OCI-LY3 (cell line): ENCODE data around the gene ARRDC1.

Source experiments
- H2AFZ ChIP-seq: fragments of 200-600, 300-600 bp; shearing (Covaris generic); 2 replicates; pipeline ENCODE4 v1.6.0; 2014; ENCODE audit warnings: antibody characterized with exemption, low read depth, low read length
- H3K27ac ChIP-seq: fragments of 200-600, 300-600 bp; sonication (generic); 2 replicates; pipeline ENCODE4 v1.5.1; 2014; ENCODE audit warnings: mild to moderate bottlenecking, low read length, moderate library complexity, mixed read lengths
- H3K27me3 ChIP-seq: fragments of 200-600, 300-600 bp; sonication (generic); 2 replicates; pipeline ENCODE4 v1.6.1; 2014; ENCODE audit warnings: low read depth, low read length, mixed read lengths
- H3K36me3 ChIP-seq: fragments of 200-600, 300-600 bp; sonication (generic); replicated peaks from 2 replicates; pipeline ENCODE3; 2014; ENCODE audit warnings: low read depth, low read length, mixed read lengths
- H3K4me1 ChIP-seq: fragments of 300-600, 200-600 bp; sonication (generic); 2 replicates; pipeline ENCODE4 v1.6.1; 2014; ENCODE audit warnings: low read length, mixed read lengths
- H3K4me2 ChIP-seq: fragments of 200-600, 300-600 bp; sonication (generic); 2 replicates; pipeline ENCODE4 v1.6.1; 2014; ENCODE audit warnings: low read length, mixed read lengths
- H3K4me3 ChIP-seq: fragments of 300-600, 200-600 bp; sonication (generic); 2 replicates; pipeline ENCODE4 v1.5.1; 2014; ENCODE audit warnings: antibody characterized with exemption, mild to moderate bottlenecking, low read length, moderate library complexity
- H3K79me2 ChIP-seq: fragments of 300-600, 200-600 bp; shearing (Covaris generic); 2 replicates; pipeline ENCODE4 v1.6.1; 2014; ENCODE audit warnings: mild to moderate bottlenecking, low read length, mixed read lengths
- H3K9ac ChIP-seq: fragments of 300-600, 200-600 bp; shearing (Covaris generic); 2 replicates; pipeline ENCODE4 v1.6.0; 2014; ENCODE audit warnings: mild to moderate bottlenecking, low read length, moderate library complexity
- H3K9me3 ChIP-seq: fragments of 200-600, 300-600 bp; shearing (Covaris generic); 2 replicates; pipeline ENCODE4 v1.6.1; 2014; ENCODE audit warnings: low read length, mixed read lengths; ENCODE audit not compliant: insufficient read depth
- H4K20me1 ChIP-seq: fragments of 200-600, 300-600 bp; sonication (generic); 2 replicates; pipeline ENCODE4 v1.6.1; 2016; ENCODE audit warnings: low read length, mixed read lengths; ENCODE audit not compliant: insufficient read depth
- EZH2phosphoT487 ChIP-seq: fragments of 200-600 bp; shearing (Covaris generic); IDR thresholded peaks from 2 replicates; pipeline ENCODE4 v1.6.1; 2018; ENCODE audit warnings: antibody characterized with exemption, mixed run types, low read depth
- TF ChIP-seq, protein P1 (sequence below): fragments of 200-600, 300-600 bp; sonication (generic); IDR thresholded peaks from 2 replicates; pipeline ENCODE4 v1.5.1; 2014; ENCODE audit warnings: antibody characterized with exemption, low read length, low read depth

Gene ARRDC1

DNA sequence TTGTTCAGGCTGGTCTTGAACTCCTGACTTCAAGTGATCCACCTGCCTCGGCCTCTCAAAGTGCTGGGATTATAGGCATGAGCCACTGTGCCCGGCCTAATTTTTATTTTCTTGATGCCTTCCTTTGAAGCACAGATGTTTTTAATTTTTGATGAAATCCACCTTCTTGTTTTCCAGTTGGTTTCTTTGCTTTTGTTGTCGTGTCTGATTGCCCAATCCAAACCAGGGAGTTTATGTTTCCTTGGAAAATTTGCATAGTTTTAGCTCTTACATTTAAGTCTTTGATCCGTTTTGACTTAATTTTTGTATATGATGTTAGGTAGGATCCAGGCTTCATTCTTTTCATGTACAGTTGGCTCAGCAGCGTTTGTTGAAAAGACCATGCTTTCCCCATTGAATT lies 28.5 kb downstream of the ARRDC1 start:
- H3K27me3 ChIP-seq, result no peaks in the 10 kb centered on the region
- H4K20me1 ChIP-seq, result peaks cover 47% of the 10 kb centered on the region
- TF ChIP-seq, protein P1, sequence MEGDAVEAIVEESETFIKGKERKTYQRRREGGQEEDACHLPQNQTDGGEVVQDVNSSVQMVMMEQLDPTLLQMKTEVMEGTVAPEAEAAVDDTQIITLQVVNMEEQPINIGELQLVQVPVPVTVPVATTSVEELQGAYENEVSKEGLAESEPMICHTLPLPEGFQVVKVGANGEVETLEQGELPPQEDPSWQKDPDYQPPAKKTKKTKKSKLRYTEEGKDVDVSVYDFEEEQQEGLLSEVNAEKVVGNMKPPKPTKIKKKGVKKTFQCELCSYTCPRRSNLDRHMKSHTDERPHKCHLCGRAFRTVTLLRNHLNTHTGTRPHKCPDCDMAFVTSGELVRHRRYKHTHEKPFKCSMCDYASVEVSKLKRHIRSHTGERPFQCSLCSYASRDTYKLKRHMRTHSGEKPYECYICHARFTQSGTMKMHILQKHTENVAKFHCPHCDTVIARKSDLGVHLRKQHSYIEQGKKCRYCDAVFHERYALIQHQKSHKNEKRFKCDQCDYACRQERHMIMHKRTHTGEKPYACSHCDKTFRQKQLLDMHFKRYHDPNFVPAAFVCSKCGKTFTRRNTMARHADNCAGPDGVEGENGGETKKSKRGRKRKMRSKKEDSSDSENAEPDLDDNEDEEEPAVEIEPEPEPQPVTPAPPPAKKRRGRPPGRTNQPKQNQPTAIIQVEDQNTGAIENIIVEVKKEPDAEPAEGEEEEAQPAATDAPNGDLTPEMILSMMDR, result no peak
- no peak for TF ChIP-seq EZH2phosphoT487
- no peaks in the 10 kb centered on the region for H3K9me3 ChIP-seq
- H3K36me3 ChIP-seq, result peaks cover 4% of the 10 kb centered on the region
- no peak overlapping the region for H3K9ac ChIP-seq
- H3K4me3 ChIP-seq, result no peak overlapping the region
- no peak overlapping the region for H2AFZ ChIP-seq
- no peak overlapping the region for H3K27ac ChIP-seq
- peaks cover 97% of the 10 kb centered on the region for H3K79me2 ChIP-seq
- no peak overlapping the region for H3K4me2 ChIP-seq
- H3K4me1 ChIP-seq, result peaks cover 6% of the 10 kb centered on the region

DNA sequence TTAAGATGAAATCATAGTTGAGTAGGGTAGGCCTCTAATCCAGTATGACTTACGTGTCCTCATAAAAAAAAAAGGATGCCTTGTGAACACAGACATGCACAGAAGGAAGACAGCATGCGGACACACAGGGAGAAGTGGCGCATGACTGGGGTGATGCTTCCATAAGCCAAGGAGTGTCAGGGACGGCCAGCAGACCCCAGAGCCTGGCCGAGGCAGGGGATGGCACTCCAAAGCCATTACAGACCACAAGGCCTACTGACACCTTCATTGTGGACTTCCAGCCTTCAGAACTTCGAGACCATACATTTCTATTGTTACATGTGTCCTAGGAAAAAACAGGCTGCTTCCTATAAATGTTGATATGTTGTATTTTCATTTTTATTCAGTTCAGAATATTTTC lies 33.2 kb downstream of the ARRDC1 start:
- peak overlapping the region; percentile 36; the same call in 1 of the 2 replicates for H3K27ac ChIP-seq
- no peak overlapping the region for H2AFZ ChIP-seq
- peak overlapping the region; percentile 52 for H3K9ac ChIP-seq
- no peaks in the 10 kb centered on the region for H3K27me3 ChIP-seq
- H3K36me3 ChIP-seq, result peaks cover 17% of the 10 kb centered on the region
- H4K20me1 ChIP-seq, result peaks cover 30% of the 10 kb centered on the region
- no peaks in the 10 kb centered on the region for H3K9me3 ChIP-seq
- H3K4me2 ChIP-seq, result peak overlapping the region; percentile 71
- peaks cover 97% of the 10 kb centered on the region for H3K79me2 ChIP-seq
- TF ChIP-seq, protein P1, result no peak
- no peak for TF ChIP-seq EZH2phosphoT487
- peak overlapping the region; percentile 66 for H3K4me3 ChIP-seq
- peaks cover 13% of the 10 kb centered on the region for H3K4me1 ChIP-seq

DNA sequence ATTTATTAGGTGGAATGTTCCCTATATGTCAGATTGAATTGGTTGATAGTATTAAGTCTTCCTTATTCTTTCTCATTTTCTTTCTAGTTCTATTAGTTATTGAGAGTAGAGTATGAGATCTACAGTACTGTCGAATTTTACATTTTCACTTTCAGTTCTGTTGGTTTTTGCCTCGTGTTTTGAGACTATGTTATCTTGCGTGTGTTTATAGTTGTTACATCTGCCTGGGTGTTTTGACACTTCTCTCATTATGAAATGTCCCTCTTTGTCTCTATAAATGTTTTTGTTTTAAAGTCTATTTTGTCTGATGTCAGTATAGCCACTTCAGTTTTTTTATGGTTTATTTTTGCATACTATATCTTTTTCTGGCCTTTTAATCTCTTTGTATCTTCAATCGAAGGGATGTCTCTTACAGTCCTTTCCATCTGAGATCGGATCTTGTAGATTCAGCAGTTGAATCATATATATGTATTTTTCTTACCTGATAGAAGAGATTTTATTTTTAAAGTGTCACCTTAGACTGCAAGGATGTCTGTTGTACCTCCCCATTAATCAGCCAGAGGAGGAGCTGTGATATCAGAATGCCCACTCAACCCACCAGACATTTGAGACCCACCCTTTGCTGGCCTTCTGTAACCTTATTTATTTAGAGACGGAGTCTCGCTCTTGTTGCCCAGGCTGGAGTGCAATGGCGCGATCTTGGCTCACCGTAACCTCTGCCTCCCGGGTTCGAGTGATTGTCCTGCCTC lies 34.0 kb downstream of the ARRDC1 start:
- H3K27me3 ChIP-seq, result no peaks in the 10 kb centered on the region
- TF ChIP-seq, protein P1, result no peak
- TF ChIP-seq EZH2phosphoT487, result no peak
- H4K20me1 ChIP-seq, result peaks cover 28% of the 10 kb centered on the region

DNA sequence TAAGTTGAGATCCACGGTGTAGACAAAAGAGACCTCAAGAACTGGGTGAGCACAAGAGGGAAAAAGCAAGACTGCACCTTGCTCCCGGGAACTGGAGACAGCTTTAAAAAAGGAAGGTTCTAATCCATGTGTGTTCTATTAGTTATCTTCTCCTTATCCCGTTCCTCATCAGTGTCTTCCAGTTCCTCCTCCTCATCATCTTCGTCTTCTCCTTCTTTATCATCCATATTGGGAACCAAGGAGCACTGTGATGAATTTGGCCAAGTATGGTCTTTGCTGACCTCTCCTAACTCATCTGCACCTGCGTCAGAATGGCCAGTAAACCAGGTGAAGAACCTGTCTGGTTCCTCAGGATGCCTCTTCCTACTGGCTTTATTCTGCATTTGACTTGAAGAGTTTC lies 35.4 kb downstream of the ARRDC1 start:
- Histone ChIP-seq H3K4me2 (no peak overlapping the region), H3K27ac (no peak overlapping the region), H3K36me3 (peaks cover 27% of the 10 kb centered on the region), H3K9ac (no peak overlapping the region), H3K27me3 (no peaks in the 10 kb centered on the region), H4K20me1 (peaks cover 38% of the 10 kb centered on the region), H3K79me2 (peaks cover 98% of the 10 kb centered on the region), H3K4me1 (peaks cover 13% of the 10 kb centered on the region), H2AFZ (no peak overlapping the region), H3K4me3 (no peak overlapping the region), H3K9me3 (no peaks in the 10 kb centered on the region)
- TF ChIP-seq, protein P1, result no peak
- no peak for TF ChIP-seq EZH2phosphoT487

More for the DNA sequence above, 34.0 kb downstream of the ARRDC1 start:
- H3K4me2 ChIP-seq, result peak overlapping the region; percentile 71
- peak overlapping the region; percentile 66 for H3K4me3 ChIP-seq
- H3K4me1 ChIP-seq, result peaks cover 13% of the 10 kb centered on the region
- peak overlapping the region; percentile 52 for H3K9ac ChIP-seq
- no peak overlapping the region for H2AFZ ChIP-seq
- peak overlapping the region; percentile 36 for H3K27ac ChIP-seq
- peaks cover 97% of the 10 kb centered on the region for H3K79me2 ChIP-seq
- H3K36me3 ChIP-seq, result peaks cover 21% of the 10 kb centered on the region
- H3K9me3 ChIP-seq, result no peaks in the 10 kb centered on the region
